ENCODE results near the gene EFCAB10.

The EFCAB10 gene, protein sequence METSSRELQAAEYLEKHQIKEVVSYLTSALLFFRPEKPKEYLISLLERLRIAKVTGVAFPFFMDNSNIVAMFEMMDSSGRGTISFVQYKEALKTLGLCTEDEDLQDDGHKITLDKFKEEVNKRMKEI

DNA sequence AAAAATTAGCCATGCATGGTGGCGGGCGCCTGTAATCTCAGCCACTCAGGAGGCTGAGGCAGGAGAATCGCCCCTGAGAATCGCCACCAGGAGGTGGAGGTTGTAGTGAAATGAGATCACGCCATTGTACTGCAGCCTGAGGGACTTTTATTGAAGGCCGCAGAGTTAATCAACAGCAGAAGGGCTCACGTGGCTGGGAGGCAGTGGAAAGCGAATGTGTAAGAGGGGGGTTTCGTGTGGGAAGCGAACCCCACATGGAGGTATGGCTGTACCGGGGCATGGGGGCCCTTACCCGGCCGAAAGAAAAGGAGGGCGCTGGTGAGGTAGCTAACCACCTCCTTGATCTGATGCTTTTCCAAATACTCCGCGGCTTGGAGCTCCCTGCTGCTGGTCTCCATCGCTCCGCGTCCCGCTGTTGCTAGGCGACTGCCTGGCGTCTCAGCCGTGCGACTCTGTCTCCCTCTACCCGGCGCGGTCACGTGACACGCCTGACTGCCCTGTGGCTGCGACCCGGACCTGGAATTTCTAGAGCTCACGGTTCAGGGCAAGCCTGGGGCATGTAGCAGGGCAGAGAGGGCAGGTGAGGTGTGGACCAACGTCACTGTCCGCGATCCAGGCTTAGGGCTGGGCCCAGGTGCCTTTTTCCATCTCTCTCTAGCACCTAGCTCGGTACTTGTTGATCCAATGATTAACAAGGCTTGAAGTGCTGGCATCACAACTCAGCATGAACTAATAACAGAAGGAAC, at the start of gene EFCAB10:
EFCAB10 (minus strand) TSS at position 428 of the 746 bp plus-strand sequence; CDS start at position 398, 30 bp downstream.
- peak within 1 kb of the TSS; percentile 34 for H3K4me3 ChIP-seq (ENCODE audit: low read depth, low read length)
- peak; percentile 13 for DNase-seq (ENCODE audit: low read depth)
- TF ChIP-seq, protein P1, sequence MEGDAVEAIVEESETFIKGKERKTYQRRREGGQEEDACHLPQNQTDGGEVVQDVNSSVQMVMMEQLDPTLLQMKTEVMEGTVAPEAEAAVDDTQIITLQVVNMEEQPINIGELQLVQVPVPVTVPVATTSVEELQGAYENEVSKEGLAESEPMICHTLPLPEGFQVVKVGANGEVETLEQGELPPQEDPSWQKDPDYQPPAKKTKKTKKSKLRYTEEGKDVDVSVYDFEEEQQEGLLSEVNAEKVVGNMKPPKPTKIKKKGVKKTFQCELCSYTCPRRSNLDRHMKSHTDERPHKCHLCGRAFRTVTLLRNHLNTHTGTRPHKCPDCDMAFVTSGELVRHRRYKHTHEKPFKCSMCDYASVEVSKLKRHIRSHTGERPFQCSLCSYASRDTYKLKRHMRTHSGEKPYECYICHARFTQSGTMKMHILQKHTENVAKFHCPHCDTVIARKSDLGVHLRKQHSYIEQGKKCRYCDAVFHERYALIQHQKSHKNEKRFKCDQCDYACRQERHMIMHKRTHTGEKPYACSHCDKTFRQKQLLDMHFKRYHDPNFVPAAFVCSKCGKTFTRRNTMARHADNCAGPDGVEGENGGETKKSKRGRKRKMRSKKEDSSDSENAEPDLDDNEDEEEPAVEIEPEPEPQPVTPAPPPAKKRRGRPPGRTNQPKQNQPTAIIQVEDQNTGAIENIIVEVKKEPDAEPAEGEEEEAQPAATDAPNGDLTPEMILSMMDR (IDR thresholded peaks at IDR 0.05; ENCODE audit: low read depth, low read length, missing control alignments) = no peak

DNA sequence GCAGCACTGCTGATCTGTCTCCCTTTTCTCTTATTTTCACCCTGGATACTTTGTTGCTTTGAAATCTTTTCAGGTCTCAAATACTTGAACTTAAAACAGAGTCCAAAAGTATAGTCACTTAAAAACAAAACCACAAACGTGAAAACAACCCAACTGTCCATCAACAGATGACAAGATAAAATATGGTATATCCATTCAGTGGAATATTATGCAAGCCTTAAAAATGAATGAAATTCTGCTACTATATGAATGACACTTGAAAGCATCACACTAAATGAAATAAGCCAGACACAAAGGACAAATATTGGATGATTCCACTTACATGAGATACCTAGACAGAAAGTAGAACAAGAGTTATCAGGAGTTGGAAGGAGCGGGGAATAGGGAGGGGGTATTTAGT, 44.7 kb upstream of the EFCAB10 start:
- DNase-seq (ENCODE audit: low read depth) = no peak
- no peak overlapping the region for H3K4me3 ChIP-seq (ENCODE audit: low read depth, low read length)
- TF ChIP-seq, protein P1 (IDR thresholded peaks at IDR 0.05; ENCODE audit: low read depth, low read length, missing control alignments) = no peak

DNA sequence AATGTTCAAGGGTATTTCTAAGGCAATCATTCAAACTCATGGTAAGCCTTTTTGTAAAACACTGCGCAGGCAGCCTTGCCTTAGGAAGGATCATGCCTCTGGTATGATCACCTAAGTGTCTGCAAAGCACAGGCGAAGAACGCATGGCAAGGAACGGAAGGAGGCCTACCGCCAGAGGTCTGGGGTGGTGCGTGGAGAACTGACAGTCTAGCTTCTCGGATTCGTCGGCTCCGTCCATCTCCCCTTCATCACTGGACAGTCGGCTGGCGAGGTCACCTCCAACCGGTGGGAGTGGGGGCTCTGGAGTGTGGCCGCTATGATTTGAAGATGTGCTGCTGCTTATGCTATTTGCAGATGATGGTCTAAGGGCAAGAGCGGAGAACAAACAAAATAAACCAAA, 42.6 kb upstream of the EFCAB10 start:
- TF ChIP-seq, protein P1 (IDR thresholded peaks at IDR 0.05; ENCODE audit: low read depth, low read length, missing control alignments) = no peak
- no peak overlapping the region for H3K4me3 ChIP-seq (ENCODE audit: low read depth, low read length)
- no peak for DNase-seq (ENCODE audit: low read depth)

DNA sequence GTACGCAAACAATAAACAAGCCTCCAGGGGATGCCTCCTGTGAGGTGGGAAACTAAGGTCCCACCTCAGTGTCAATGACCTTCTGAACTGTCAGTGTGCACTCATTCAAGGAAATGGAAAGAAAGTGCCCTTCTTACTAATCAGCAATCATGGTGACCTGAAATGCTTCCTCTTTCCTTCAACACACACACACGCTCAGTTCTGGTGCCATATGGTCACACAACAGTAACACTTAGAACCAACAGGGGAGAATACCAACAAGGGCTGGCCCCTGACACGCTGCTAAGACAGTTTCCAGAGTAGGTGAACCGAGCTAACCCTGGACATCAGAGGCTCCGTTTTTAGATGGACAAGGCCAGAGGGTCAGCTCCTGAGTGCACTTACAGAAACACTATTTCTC, 42.1 kb upstream of the EFCAB10 start:
- no peak overlapping the region for H3K4me3 ChIP-seq (ENCODE audit: low read depth, low read length)
- TF ChIP-seq, protein P1 (IDR thresholded peaks at IDR 0.05; ENCODE audit: low read depth, low read length, missing control alignments) = no peak
- no peak for DNase-seq (ENCODE audit: low read depth)

DNA sequence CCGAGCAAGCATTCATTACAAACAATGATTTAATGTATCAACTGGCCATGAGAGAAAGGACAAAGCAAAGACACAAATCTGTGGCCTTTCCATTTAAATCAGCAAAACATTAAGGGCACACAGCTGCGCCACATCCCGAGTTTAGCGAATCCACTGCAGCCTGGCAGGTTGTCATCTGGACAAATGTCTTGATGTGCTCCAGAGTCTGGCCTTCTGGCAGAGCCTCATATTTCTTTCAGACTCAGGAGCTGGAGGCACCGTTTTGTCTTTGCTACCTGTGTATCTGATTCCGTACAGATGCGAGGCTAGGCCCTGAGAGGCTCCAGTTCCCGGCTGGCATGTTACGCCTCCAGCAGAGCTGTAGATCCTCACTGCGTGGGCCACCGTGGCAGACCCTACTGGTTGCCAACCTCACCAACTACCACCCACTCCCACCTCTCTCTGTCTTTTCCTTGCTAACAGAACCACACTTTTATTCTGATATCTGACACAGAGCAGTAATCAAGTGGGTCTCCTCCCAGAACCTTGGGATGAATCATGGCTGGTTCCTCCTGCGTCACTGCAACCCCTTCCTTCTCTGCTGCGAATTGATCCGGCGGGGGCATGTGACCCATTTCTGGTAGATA, 40.9 kb upstream of the EFCAB10 start:
- no peak overlapping the region for H3K4me3 ChIP-seq (ENCODE audit: low read depth, low read length)
- TF ChIP-seq, protein P1 (IDR thresholded peaks at IDR 0.05; ENCODE audit: low read depth, low read length, missing control alignments) = no peak
- no peak for DNase-seq (ENCODE audit: low read depth)

DNA sequence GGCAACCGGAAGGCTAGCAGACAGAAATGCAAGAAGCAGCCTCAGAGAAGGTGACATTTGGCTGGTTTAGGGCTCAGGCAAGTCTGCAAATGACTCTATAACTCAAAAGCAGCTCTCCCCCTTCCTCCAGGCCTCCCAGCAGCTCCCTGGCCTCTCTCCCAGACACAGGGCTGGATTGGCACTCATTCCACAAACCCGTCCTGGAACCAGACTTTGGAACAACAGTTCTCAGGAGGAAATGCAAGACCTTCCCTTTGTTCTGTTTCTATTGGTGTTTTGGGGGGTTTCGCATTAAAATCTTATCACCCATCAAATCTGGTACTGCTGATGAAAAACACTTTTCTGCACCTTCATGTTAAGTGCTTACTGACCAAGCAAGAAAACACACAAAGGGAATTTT, 40.3 kb upstream of the EFCAB10 start:
- no peak for DNase-seq (ENCODE audit: low read depth)
- H3K4me3 ChIP-seq (ENCODE audit: low read depth, low read length) = no peak overlapping the region
- TF ChIP-seq, protein P1 (IDR thresholded peaks at IDR 0.05; ENCODE audit: low read depth, low read length, missing control alignments) = no peak

Measured in GM12864 (cell line).